ENCODE measurements around the gene PWWP2A. TPM values are rescaled to one million over a fixed set of nuclear protein-coding genes. Genes with fewer than 3 reads are reported as not detected.

PWWP2A gene
- total RNA-seq, 1 experiment from 2014 or later, result 34.4 TPM

GRCh38 chr5:160090059-160090458 lies 29.2 kb downstream of the PWWP2A start:
- Histone ChIP-seq H3K9me3 (no peaks in the 10 kb centered on the region), H3K4me1 (no peaks in the 10 kb centered on the region), H3K4me3 (ENCODE audit: low read depth, low read length) (no peak overlapping the region), H3K36me3 (ENCODE audit: control insufficient read depth, insufficient read depth, low read length) (no peaks in the 10 kb centered on the region; the same call in none of the 2 replicates), H3K27me3 (replicated peaks; ENCODE audit: control insufficient read depth, insufficient read depth, low read length) (no peaks in the 10 kb centered on the region)
- POLR2A ChIA-PET, result no interaction called here
- no peak for TF ChIP-seq CTCF (IDR thresholded peaks at IDR 0.05; ENCODE audit: insufficient read depth in 1 of 2, low read depth in 1 of 2, low read length in 1 of 2, severe bottlenecking in 1 of 2, unreplicated experiment in 1 of 2)
- CTCF ChIA-PET, result no interaction called here
- no peak overlapping the region for H3K27ac Mint-ChIP-seq (ENCODE audit: unreplicated experiment)
- no peaks in the 10 kb centered on the region for H3K4me1 Mint-ChIP-seq (ENCODE audit: low read depth, unreplicated experiment)
- DNase-seq, result no peak
- intact Hi-C loops (cut with micrococcal nuclease; ENCODE audit: unreplicated experiment), result no loop called here
- no TSS peak for BruUV-seq (replicated peaks)
- no peak overlapping the region for H3K4me3 Mint-ChIP-seq (ENCODE audit: unreplicated experiment)
- no peaks in the 10 kb centered on the region for H3K27me3 Mint-ChIP-seq (ENCODE audit: insufficient read depth, unreplicated experiment)
- H3K9me3 Mint-ChIP-seq (ENCODE audit: unreplicated experiment), result no peaks in the 10 kb centered on the region
- H3K36me3 Mint-ChIP-seq (ENCODE audit: insufficient read depth, unreplicated experiment), result peaks cover 39% of the 10 kb centered on the region

GRCh38 chr5:160089531-160089930 lies 29.7 kb downstream of the PWWP2A start:
- Histone ChIP-seq H3K4me3 (ENCODE audit: low read depth, low read length) (no peak overlapping the region), H3K4me1 (no peaks in the 10 kb centered on the region), H3K36me3 (ENCODE audit: control insufficient read depth, insufficient read depth, low read length) (no peaks in the 10 kb centered on the region; the same call in none of the 2 replicates), H3K9me3 (no peaks in the 10 kb centered on the region), H3K27me3 (replicated peaks; ENCODE audit: control insufficient read depth, insufficient read depth, low read length) (no peaks in the 10 kb centered on the region)
- peaks cover 37% of the 10 kb centered on the region for H3K36me3 Mint-ChIP-seq (ENCODE audit: insufficient read depth, unreplicated experiment)
- H3K4me1 Mint-ChIP-seq (ENCODE audit: low read depth, unreplicated experiment), result no peaks in the 10 kb centered on the region
- H3K4me3 Mint-ChIP-seq (ENCODE audit: unreplicated experiment), result no peak overlapping the region
- CTCF ChIA-PET, result no interaction called here
- no peaks in the 10 kb centered on the region for H3K9me3 Mint-ChIP-seq (ENCODE audit: unreplicated experiment)
- no peak for TF ChIP-seq CTCF (IDR thresholded peaks at IDR 0.05; ENCODE audit: insufficient read depth in 1 of 2, low read depth in 1 of 2, low read length in 1 of 2, severe bottlenecking in 1 of 2, unreplicated experiment in 1 of 2)
- no peak overlapping the region for H3K27ac Mint-ChIP-seq (ENCODE audit: unreplicated experiment)
- no peak for DNase-seq
- no peaks in the 10 kb centered on the region for H3K27me3 Mint-ChIP-seq (ENCODE audit: insufficient read depth, unreplicated experiment)
- intact Hi-C loops (cut with micrococcal nuclease; ENCODE audit: unreplicated experiment), result no loop called here
- POLR2A ChIA-PET, result no interaction called here
- no TSS peak for BruUV-seq (replicated peaks)

GRCh38 chr5:160088805-160089204 lies 30.4 kb downstream of the PWWP2A start:
- intact Hi-C loops (cut with micrococcal nuclease; ENCODE audit: unreplicated experiment), result no loop called here
- H3K27ac Mint-ChIP-seq (ENCODE audit: unreplicated experiment), result no peak overlapping the region
- TF ChIP-seq CTCF (IDR thresholded peaks at IDR 0.05; ENCODE audit: insufficient read depth in 1 of 2, low read depth in 1 of 2, low read length in 1 of 2, severe bottlenecking in 1 of 2, unreplicated experiment in 1 of 2), result no peak
- no peaks in the 10 kb centered on the region for H3K4me1 Mint-ChIP-seq (ENCODE audit: low read depth, unreplicated experiment)
- no peak for DNase-seq
- peaks cover 30% of the 10 kb centered on the region for H3K36me3 Mint-ChIP-seq (ENCODE audit: insufficient read depth, unreplicated experiment)
- Histone ChIP-seq H3K4me1 (peaks cover 2% of the 10 kb centered on the region; the same call in 1 of the 2 replicates), H3K4me3 (ENCODE audit: low read depth, low read length) (no peak overlapping the region), H3K27me3 (replicated peaks; ENCODE audit: control insufficient read depth, insufficient read depth, low read length) (no peaks in the 10 kb centered on the region), H3K36me3 (ENCODE audit: control insufficient read depth, insufficient read depth, low read length) (no peaks in the 10 kb centered on the region; the same call in 1 of the 2 replicates), H3K9me3 (no peaks in the 10 kb centered on the region)
- H3K9me3 Mint-ChIP-seq (ENCODE audit: unreplicated experiment), result no peaks in the 10 kb centered on the region
- BruUV-seq (replicated peaks), result no TSS peak
- no peak overlapping the region for H3K4me3 Mint-ChIP-seq (ENCODE audit: unreplicated experiment)
- ChIA-PET CTCF (no interaction called here), POLR2A (no interaction called here)
- H3K27me3 Mint-ChIP-seq (ENCODE audit: insufficient read depth, unreplicated experiment), result no peaks in the 10 kb centered on the region

All from Caco-2 (cell line).